ENCODE data around the gene A1BG.

GRCh38 chr19:58397533-58398037 is 44.3 kb upstream of the A1BG start:
- TF ChIP-seq CTCF (conservative IDR thresholded peaks at IDR 0.05; ENCODE audit: low read depth, low read length) = no peak
- no peak for TF ChIP-seq EZH2 (IDR thresholded peaks at IDR 0.05; ENCODE audit: low read length, unreplicated experiment)

Measured in PC-3 (cell line).